ENCODE measurements around the gene ANGPTL4.
A peak's percentile ranks its signal among the peaks of the same experiment; 100 is the strongest.
"Not testable (repeated sequence)": the region's sequence is repeated elsewhere in the genome, so short reads cannot be mapped to it uniquely, and the experiment has no call there.

Gene ANGPTL4, protein sequence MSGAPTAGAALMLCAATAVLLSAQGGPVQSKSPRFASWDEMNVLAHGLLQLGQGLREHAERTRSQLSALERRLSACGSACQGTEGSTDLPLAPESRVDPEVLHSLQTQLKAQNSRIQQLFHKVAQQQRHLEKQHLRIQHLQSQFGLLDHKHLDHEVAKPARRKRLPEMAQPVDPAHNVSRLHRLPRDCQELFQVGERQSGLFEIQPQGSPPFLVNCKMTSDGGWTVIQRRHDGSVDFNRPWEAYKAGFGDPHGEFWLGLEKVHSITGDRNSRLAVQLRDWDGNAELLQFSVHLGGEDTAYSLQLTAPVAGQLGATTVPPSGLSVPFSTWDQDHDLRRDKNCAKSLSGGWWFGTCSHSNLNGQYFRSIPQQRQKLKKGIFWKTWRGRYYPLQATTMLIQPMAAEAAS

GRCh38 chr19:8363803-8364771 lies at the start of gene ANGPTL4:
Gene ANGPTL4 (plus strand): TSS chr19:8364155. CDS start chr19:8364322, 167 bp downstream.
- peak; percentile 35 for DNase-seq (ENCODE audit: low spot score)

GRCh38 chr19:8314981-8315640 lies 48.8 kb upstream of the ANGPTL4 start:
- DNase-seq (ENCODE audit: low spot score), result not testable (repeated sequence)

GRCh38 chr19:8316351-8317125 lies 47.4 kb upstream of the ANGPTL4 start:
- DNase-seq (ENCODE audit: low spot score), result no peak

DNA sequence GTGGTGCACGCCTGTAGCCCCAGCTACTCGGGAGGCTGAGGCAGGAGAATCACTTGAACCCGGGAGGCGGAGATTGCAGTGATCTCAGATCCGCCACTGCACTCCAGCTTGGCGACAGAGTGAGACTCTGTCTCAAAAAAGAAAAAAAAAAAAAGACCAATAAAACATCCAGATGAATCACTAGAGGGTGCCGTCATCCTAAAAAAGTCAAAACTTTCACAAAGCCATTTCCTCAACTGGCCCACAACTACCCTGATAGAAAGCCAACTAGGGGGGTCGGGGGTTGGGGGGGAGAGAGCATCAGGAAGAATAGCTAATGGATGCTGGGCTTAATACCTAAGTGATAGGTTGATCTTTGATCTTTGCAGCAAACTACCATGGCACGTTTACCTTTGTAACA lies 45.1 kb upstream of the ANGPTL4 start:
- not testable (repeated sequence) for DNase-seq (ENCODE audit: low spot score)

GRCh38 chr19:8319807-8320520 lies 44.0 kb upstream of the ANGPTL4 start:
- no peak for DNase-seq (ENCODE audit: low spot score)

DNA sequence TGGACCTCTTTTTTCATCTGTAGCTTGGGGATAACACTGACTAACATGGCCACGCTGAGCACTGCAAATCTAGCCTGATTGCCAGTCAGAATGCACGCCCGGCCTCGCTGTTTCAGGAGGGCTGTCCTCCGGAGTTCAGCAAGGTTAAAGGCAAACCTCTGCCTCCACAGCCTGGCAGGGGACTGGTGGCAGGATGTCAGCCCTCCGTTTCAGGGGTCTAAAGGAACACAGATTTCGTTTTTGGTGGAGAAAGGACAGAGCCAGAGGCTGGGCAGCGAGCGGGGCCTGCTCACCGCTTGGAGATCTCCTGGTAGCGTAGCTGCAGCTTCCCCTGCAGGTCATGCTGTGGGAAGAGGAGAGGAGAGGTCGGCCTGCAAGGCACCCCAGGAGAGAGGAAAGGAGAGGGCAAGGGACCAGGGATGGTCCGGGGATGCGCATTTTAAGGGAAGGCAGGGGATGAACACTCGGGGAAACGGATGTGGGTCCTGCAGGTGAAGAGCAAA lies 43.3 kb upstream of the ANGPTL4 start:
- no peak for DNase-seq (ENCODE audit: low spot score)

DNA sequence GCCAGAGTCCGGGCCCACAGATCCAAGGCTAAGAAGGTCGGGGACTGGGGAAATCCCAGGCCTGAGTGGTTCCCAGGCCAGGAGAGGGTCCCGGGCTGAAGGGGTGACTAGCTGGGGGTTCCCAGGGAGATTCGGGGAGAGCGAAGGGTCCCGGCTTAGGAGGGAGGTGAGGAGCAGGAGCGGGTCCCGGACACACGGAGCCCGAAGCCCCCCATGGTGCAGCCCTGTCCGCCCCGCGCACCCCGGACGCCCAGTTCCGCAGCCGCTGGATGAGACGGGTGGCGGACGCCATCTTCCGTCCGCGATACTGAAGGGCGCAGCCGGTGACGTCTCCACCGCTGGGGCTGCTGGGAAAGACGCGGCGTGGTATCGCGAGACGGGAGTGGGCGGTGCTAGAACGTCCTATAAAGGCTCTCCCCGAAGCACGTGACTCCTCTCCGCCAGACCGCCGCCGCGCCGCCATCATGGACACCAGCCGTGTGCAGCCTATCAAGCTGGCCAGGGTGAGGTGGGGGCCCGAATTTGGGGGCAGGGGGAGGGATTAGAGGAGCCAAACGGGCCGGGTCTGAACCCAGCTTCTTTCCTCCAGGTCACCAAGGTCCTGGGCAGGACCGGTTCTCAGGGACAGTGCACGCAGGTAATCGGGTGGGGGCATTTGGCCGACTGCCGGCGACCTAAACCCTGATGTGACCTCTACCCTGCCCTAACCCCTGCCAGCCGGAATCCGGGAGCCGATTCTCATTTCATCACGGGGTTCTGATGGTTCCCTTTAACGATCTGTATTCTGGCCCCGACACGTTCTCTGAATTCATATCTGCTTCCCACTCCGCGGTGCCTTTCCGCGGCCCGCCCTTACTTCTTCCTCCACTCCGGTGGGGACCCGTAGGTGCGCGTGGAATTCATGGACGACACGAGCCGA lies 42.6 kb upstream of the ANGPTL4 start, which contains the start of the genes NDUFA7 and RPS28:
Gene NDUFA7 (minus strand): TSS at position 309 of the 919 bp plus-strand sequence. CDS start 17 bp downstream, at position 292.
Gene RPS28 (plus strand): TSS at position 430 of the 919 bp plus-strand sequence. CDS start 35 bp downstream, at position 465.
- peak; percentile 97 for DNase-seq (ENCODE audit: low spot score)

DNA sequence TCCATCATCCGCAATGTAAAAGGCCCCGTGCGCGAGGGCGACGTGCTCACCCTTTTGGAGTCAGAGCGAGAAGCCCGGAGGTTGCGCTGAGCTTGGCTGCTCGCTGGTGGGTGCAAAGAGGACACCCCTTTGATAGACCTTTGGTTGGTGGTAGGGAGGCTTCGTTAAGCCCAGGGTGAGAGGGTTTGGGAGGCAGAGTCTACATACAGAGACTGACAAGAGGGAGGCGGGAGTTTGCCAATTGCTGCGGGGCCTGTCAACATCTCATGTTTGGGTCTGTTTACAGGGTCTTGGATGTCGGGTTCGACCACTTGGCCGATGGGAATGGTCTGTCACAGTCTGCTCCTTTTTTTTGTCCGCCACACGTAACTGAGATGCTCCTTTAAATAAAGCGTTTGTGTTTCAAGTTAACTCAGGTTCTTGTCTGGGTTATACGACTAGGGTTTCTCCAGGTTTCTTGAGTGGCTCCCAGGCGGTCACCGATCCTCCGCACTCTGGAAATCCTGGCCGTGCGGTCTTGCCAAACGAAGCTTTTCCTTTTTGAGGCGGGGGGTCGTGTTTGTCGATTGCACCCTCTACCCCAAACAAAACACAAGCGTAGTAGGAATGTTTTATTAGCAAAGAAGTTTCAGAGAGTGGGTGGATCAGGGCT lies 41.8 kb upstream of the ANGPTL4 start:
- DNase-seq (ENCODE audit: low spot score), result no peak

DNA sequence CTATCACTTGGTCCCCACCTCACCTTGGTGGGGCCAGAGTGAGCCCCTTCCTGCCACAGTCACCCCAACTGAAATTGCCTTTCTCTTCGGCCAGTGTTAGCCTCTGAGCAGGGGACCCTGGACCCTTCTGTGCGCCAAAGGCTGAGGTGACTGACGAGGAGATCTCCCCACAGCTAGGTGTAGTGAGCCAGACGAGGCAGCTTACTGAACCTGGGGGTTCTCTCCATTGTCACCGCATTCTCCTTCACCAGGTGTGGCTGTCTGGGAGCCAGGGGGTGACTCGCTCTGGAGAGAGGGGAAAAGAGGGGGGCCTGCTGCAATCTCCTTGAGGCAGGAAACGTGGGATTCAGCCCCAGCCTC lies 41.3 kb upstream of the ANGPTL4 start:
- DNase-seq (ENCODE audit: low spot score), result no peak

DNA sequence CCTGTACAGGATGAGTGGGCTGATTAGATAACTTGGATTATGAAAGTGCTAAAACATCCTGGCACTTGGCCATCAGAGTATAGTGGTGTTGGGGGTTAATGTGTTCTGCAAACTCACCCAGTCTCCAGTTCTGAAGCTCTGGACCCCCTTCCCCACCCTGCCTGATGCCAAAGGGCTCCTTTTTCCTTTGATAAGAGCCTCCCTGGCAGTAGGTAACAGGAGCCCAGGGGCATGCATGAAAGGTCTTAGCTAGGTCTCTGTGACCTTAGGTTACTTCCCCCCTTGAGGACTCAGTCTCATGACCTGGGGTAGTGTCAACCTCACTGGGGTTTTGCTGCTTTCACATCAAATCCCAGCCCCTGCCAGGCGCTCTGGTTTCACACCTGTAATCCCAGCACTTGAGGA lies 40.2 kb upstream of the ANGPTL4 start:
- DNase-seq (ENCODE audit: low spot score), result no peak

GRCh38 chr19:8324186-8325050 lies 39.5 kb upstream of the ANGPTL4 start:
- DNase-seq (ENCODE audit: low spot score), result no peak

DNA sequence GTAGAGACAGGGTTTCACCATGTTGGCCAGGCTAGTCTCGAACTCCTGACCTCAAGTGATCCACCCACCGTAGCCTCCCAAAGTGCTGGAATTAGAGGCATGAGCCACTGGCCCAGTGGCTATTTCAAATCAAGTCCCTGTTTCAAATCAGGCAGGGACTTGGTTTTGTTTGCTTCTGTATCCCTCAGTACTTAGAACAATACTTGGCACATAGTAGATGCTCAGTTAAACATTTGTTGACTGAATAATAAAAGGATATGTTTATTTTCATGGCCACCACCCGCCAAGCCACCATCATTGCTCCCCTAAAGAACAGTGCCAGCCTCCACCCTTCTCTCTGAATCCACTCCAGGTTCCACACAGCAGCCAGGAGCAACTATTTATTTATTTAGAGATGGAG lies 38.5 kb upstream of the ANGPTL4 start:
- DNase-seq (ENCODE audit: low spot score), result no peak

DNA sequence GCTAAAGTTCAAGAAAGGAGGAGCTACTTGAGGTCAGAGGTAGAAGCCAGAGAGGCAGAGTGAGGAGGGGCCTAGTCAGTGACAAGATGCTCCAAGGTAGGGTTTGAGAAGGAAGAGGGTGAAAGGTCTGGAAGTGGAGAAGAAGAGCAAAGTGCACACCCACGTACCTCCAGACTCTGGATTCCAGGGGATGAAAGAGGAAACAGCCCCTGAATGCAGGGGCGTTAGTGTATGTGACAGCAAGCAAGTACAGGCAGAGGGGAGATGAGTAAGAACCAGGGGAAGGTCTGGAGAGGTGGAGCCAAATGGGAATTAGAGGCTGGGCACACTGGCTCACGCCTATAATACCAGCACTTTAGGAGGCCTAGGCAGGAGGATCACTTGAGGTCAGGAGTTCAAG lies 34.0 kb upstream of the ANGPTL4 start:
- DNase-seq (ENCODE audit: low spot score), result no peak

DNA sequence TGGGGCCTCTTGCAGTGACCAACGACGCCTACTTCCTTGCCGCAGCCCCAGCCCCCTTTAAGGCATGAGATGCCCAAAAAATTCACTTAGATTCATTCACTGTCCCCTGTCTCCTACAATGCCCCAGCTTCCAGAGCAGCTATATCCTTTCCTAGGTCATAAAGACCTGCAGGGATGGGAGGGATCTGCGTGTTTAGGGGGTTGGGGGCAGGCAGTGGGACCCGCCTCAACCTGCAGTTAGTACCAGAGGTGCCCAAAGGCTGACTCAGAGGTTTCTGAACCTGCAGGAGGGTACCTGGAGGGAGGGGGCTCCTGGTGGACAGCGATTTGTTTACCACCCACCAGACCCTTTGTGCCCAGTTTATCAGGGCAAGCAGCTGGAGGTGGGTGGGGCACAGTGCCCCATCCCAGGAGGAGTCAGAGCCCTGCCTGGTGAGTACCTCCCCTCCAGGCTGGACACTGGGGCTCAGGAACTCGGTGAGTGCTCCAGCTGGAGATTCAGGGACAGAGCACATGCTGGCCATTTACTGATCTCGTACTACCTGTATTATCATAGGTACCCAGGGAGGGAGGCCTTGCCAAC lies 32.6 kb upstream of the ANGPTL4 start:
- DNase-seq (ENCODE audit: low spot score), result no peak

DNA sequence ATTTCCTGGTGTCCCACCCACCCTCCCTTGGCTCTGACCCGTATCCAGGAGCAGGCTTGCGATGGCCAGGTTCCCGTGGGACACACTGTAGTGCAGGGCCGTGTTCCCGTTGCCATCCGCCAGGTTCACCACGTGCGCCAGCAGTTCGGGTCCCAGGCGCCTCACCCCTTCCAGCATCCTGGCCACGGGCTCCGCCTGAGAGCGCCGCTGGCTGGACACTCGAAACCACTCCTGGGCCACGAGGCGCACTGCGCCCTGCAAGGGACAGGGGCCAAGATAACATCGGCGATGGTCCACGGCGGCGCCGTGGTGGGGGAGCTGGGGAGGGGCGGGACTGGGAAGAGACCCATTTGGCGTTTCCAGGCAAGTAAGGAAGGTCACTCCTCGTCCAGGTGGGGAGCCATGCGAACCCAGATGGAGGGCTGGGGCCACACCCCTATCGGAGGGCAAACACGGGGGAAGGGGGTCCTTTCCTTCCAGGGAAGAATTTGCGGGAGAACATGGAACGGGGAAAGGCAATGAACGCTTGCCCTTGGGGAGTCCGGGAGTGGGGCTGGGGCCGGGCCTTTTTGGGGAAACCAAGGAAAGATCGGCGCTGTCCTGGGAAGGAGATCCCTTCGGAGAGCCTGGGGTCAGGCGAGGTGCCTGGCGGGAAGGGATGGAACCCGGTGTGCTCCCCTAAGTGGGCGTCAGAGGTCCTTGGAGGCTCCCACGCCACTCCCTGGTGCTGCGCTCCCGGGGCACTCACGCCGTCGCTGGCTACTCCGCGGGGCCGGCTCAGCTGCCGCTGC lies 30.8 kb upstream of the ANGPTL4 start:
- DNase-seq (ENCODE audit: low spot score), result no peak

- no peak for DNase-seq (ENCODE audit: low spot score)
Observed at GRCh38 chr19:8333767-8334457, 30.0 kb upstream of the ANGPTL4 start.

Data from CD4-positive, alpha-beta T cell treated with Interleukin-6 at 100 ng/mL for 8 hours (primary cell).